Renal pelvis (tissue), 4 donors: Measurements from ENCODE around the gene SH3RF3. TPM values are rescaled to one million over a fixed set of nuclear protein-coding genes. Genes with fewer than 3 reads are reported as not detected.

Source experiments
- DNase-seq: peaks from one replicate; pipeline ENCODE4 v3.0.0-alpha.2; 2013
- polyA plus RNA-seq, 3 donors: library from polyadenylated mRNA; unstranded; fragments of 120-200 nt; gene quantifications; one replicate each; pipeline ENCODE4 v1.2.1, GENCODE V29; 2013; ENCODE audit not compliant: insufficient read length in 3 of 3

The SH3RF3 gene
- polyA plus RNA-seq, 3 donors = 3.8 to 5.6 (median 5.6) TPM

DNA sequence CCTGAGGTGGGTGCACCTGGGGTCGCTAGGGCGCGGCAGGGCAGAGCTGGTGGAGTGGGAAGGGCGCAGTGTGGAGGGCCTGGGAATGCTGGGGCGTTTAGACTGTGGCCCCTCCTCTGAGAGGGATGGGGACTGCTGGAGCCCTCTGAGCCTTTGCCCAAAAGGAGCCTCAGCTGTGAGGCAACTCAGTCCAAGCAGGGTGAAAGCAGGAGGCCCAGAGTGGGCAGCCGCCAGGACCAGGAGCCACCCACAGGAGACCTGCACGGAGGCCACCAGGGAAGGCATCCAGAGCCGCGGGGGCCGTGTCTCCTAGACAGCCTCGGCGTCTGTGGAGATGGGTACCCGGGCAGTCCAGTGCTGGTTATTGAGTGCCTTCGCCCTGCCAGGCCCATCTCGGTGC is 369.9 kb downstream of the SH3RF3 start:
- DNase-seq = no peak

- no peak for DNase-seq
These were observed 370.6 kb downstream of the SH3RF3 start for GRCh38 chr2:109499566-109499965.

DNA sequence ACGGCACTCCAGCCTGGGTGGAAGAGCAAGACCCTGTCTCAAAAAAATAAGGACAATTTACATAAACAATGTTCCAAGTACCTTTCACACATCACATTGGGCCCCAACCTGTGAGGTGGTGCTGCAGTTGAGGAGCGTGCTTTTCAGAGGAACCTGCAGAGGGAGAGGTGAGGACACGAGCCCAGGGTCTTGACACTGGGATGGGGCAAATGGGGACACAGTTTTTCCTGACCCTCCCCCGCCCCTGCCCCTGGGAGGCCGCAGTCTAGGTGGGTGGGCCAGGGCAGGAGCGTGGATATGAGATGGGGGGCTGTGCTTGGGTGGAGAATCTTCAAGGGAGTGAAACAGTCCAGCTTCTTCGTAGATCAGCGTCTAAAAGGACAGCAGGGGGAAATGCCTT is 371.9 kb downstream of the SH3RF3 start:
- no peak for DNase-seq

DNA sequence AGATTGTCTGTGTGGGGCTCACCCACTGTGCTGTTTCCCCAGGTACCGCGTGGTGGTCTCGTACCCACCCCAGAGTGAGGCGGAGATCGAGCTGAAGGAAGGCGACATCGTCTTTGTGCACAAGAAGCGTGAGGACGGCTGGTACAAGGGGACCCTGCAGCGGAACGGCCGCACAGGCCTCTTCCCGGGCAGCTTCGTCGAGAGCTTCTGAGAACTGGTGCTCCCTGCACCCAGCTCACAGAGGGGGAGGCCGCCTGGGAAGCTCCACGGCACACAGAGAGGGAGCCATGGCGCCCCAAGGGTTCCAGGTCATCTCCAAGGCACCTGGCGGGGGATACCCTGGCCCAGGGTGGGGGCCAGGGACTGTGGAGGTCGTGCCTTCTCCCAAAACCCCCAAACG is 372.5 kb downstream of the SH3RF3 start:
- no peak for DNase-seq

GRCh38 chr2:109503191-109503590 is 374.2 kb downstream of the SH3RF3 start:
- no peak for DNase-seq

DNA sequence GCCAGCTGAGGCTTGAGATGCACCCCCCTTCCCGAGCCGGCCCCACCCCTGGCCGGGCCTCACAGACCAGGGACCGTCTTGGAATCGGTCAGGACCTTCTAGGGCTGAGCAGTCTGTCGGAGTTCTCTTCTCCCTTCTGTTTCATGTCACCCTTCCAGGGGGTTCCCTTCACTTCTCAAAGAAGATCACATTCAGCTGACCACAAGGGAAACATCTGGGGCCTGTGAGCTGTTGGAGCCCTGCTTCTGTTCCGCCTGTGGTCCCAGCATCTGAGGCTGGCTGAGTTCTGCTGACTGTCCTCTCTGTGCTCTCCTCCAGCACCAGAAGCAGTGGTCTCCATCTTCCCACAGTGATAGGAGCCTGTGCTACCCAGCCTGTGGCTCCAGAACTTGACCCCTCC is 378.2 kb downstream of the SH3RF3 start:
- DNase-seq = peak; percentile 36

DNA sequence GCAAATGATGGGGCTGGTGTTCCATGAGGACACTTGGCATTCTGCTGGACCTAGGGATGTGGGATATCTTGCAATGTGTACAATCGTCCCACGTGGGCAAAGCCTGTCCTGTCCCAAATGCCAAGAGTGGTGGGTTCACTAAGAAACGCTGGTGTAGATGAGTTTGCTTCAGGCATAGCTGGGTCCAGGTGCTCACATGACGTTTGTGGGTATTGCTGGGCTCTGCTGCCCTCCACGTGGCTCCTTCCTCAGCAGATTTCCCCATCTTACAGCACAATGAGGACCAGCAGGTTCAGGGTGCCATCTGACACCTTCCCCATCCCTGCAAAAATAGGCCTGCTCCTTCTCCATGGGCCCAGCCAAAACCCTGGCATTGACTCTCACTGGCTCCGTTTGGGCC is 378.8 kb downstream of the SH3RF3 start:
- DNase-seq = no peak

- no peak for DNase-seq
These were observed 379.6 kb downstream of the SH3RF3 start for GRCh38 chr2:109508556-109508955.

GRCh38 chr2:109510136-109511028 is 381.4 kb downstream of the SH3RF3 start:
- peak; percentile 68 for DNase-seq

GRCh38 chr2:109511168-109511567 is 382.2 kb downstream of the SH3RF3 start:
- DNase-seq = no peak

GRCh38 chr2:109512076-109512475 is 383.1 kb downstream of the SH3RF3 start:
- DNase-seq = no peak

DNA sequence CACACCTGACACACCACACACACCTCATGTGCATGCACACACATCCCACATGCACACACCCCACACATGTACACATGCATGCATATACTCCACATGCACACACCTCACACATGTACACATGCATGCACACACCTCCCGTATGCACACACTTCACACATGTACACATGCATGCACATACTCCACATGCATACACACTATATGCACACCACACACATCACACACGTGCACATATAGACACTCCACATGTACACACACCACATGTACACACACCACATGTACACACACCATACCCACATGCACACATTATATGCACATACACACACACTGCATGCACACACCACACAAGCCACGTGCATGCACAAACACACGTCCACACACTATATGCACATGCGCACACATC is 384.2 kb downstream of the SH3RF3 start:
- DNase-seq = no peak

GRCh38 chr2:109513749-109514588 is 385.0 kb downstream of the SH3RF3 start:
- DNase-seq = no peak

DNA sequence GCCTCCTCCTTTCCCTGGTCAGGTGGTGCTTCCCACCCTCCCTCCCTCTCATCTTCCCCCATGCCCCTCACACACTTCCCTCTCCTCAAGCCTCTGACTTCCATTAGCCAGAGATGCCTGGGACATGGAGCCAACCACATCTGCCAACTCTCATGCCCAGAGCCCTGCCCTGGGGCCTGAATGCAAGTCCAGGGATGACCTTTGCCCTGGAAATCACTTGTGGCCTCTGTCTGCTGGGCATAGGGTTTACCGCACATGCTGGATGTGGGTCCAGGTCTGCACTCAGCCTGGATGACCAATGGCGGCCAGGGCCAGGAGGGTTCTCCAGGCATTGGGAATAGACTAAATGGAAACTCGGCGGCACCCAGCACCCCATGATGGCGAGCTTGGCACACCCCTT is 385.9 kb downstream of the SH3RF3 start:
- no peak for DNase-seq

DNA sequence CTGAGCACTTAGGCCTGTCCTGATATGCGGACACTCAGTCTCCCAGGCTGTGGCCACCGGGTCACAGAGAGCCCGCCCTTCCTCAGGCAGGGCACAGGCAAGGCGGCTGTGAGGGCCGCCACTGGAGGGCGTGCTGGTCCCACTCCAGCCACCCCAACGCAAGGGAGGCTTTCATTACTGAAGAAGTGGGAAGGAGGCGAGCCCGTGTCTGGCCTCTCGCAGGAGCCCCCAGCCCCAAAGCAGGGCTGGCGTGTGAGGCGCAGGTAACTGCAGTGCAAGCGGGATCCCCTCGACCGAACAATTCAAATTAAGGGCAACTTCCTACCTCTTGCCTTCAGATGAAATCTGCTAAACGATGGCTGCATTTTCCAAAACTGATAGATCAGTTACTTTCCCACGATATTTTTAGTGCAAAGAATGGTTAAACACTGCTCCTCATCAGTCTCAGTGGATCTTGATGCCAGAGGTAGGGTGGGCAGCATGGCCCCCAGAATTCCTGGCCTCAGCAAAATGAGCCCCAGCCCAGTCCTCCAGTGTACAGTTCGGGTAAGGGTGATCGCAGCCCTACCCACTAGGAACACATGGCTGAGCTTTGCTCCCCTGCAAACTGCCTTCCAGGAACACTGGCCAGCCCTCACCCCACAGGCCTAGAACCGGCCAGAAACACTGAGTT is 387.6 kb downstream of the SH3RF3 start:
- DNase-seq = no peak

- DNase-seq = no peak
These were observed 388.3 kb downstream of the SH3RF3 start for GRCh38 chr2:109517118-109517889.

GRCh38 chr2:109519513-109519912 is 390.5 kb downstream of the SH3RF3 start:
- DNase-seq = no peak

DNA sequence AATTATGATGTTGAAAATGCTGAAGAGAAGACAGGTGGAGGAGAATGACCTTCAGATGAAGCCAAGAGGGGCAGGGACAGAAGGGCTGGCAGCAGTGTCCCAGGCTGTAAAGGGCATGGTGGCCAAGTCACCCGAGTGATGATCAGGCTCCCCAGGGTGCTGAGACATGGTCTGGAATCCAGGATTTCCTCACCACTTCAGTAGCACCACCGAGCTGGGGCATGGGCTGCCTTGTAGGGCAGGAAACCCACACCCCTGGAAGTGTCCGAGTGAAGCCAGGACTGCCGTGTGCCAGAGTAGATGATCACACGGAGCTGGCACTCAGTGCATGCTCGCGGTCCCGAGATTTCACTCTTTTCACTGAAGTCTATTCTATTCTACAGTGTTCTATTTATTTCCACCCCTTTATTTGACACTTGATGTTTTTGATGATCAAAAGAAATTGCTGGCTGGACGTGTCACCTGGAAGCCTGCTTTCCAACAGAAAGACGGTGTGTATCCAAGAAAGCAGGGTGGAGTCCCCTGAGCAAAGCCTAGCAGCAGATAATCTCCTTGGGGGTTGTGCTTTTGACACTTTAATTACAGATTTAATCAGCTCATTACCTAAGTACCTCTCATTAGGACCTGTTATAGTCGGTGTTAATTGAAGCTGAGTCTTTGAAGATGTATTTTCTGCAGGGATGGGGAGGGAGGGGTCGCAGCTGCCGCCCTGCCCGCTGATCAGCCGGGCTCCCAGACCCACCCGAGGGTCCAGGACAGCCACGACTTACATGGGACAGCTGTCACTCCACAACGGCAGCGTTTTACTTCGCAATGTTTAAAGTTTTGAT is 392.4 kb downstream of the SH3RF3 start:
- DNase-seq = no peak

DNA sequence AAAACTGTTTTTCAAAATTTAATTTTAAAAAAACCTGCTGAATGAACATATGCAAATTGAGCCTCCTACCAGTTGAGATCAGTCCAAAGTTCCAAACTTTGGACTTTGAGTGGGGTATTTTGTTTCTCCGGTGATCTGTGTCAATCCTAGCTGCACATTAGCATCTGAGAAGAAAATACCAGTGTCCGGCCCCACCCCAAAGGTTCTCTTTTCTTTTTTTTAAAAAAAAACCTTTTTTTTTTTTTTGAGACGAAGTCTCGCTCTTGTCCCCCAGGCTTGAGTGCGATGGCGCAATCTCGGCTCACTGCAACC is 393.0 kb downstream of the SH3RF3 start:
- DNase-seq = no peak

DNA sequence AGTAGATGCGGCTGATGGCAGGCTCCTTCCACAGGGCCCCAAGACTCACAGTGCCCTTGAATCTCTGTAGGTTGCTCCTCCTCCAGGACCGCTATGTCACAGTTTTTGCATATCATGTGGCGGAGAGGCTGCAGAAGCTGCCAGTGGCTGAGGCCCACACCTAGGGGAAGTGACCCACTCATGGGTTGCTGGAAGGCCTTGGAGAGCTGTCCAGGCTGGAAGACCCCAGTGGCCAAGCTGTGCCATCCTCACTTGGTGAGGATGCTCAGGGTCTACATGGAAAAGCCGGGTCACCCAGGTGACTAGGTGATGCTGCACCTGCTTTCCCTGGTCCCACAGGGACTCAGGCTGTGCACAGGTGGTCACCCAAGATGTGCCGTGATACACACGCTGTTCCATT is 394.1 kb downstream of the SH3RF3 start:
- no peak for DNase-seq
